Measurements from ENCODE around the gene CPPED1.

Gene CPPED1

DNA sequence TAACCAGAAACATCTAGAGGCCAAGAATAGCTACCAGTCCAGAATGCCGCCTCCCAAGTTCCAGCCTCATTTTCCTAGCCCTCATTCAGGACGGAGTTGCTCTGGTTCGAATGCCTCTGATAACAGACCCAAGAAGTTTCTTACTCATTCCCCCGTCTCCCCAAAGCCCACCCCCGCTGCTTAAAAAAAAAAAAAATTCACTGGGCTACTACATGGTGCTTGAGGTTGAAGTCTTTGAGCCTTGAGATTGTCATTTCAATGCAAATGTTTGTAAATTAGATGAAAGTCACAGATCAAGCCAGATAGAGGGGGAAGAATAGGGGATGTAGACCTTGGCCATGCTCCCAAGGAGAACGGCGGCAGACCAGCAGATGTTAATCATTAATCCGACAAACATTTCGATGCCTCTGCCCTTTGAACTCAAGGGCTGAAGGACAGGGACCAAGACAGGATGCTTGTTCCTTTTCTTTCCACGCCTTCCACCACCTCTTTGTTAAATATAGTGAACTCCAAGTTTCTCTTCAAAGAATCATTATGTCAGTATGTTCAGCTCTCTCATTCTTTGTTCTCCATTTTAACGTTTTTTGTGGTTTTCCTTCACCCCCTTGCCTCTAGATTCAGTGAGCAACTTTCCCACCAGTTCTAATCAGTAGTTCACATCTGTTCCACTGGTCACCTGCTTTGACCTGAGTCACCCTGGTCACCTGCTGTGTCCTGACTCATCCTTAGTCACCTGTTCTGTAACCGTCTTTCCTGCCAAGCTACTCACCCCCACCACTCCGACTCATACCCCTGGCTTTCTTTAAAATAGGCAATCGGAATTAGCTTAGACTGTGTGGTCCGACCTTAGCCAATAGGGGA lies 190.3 kb downstream of the CPPED1 start:
- peak in 2 of 3 experiments; percentile 17 to 31 for DNase-seq (ENCODE audit: low read depth in 2 of 3, low spot score in 2 of 3)

DNA sequence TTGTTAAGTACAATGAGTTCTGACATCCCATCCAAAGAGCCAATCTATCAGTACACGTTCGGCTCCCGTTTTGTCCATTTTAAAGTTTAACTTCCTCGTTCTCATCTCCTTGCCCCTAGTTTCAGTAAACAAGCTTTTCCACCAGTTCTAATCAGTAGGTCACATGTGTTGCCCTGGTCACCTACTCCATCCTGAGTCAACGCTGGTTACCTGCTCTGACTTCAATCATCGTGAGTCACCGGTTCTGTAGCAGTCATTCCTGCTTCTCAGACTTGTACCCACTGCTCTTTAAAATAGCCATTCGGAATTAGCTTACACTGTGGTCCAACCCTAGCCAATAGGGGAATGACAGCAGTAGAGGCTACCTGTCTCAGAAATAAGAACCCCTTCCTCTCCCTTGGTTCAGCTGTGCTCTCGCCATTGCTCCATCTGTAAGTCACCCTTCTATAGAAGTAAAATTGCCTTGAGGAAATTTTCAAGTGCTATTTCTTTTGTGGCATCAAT lies 191.0 kb downstream of the CPPED1 start:
- DNase-seq (ENCODE audit: low read depth in 2 of 3, low spot score in 2 of 3) = no peak

DNA sequence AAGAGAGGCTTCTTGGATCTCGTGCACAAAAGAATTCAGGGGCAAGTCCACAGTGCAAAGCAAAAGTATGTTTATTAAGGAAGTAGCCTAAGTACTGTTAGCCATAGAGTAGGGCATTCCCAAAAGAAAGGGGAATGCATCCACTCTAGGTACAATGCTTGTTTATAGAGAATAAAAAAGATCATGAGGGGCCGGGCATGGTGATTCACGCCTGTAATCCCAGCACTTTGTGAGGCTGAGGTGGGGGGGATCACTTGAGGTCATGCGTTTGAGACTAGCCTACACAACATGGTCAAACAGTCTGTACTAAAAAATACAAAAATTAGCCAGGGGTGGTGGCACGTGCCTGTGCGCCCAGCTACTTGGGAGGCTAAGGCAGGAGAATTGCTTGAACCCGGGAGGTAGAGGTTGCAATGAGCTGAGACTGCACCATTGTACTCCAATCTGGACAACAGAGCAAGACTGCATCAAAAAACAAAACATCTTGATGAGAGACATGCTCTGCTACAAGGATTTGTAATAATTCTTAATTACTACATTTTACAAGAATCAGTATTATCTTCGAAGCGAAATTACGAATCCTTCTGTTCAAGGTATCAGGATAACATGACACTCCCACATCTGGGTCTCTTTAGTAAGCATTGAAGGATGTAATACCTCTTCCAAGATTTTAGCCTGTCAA lies 191.6 kb downstream of the CPPED1 start:
- no peak for DNase-seq (ENCODE audit: low read depth in 2 of 3, low spot score in 2 of 3)

- no peak for DNase-seq (ENCODE audit: low read depth in 2 of 3, low spot score in 2 of 3)
These were observed 192.6 kb downstream of the CPPED1 start for GRCh38 chr16:12611006-12611477.

GRCh38 chr16:12609937-12610699 lies 193.6 kb downstream of the CPPED1 start:
- DNase-seq (ENCODE audit: low read depth in 2 of 3, low spot score in 2 of 3) = no peak

Measured in activated CD8-positive, alpha-beta memory T cell treated with anti-CD3 and anti-CD28 coated beads for 48 hours (primary cell).